Left lung (tissue), 10 donors: ENCODE measurements around the gene NFS1. TPM values are rescaled to one million over a fixed set of nuclear protein-coding genes. Genes with fewer than 3 reads are reported as not detected.

Experiments
- ATAC-seq: fragments of 200-7000 bp; cut with Tn5 transposase; one replicate; pipeline ENCODE4 v1.9.1; 2020; ENCODE audit warnings: moderate library complexity
- DNase-seq, 4 donors: peaks; one replicate each; pipeline ENCODE4 v3.0.0-alpha.2; 2013 to 2020
- H3K27ac ChIP-seq, 2 donors: fragments of 200-600 bp; sonication (generic) in 1 of 2; one replicate each; pipeline versions ENCODE4 v1.5.0 to v1.8.0; 2020 to 2021
- H3K27me3 ChIP-seq, 2 donors: fragments of 200-600 bp; sonication (generic) in 1 of 2; one replicate each; pipeline versions ENCODE4 v1.5.0 to v1.8.0; 2020 to 2021
- H3K36me3 ChIP-seq, 2 donors: fragments of 200-600 bp; sonication (generic) in 1 of 2; one replicate each; pipeline versions ENCODE4 v1.5.0 to v1.8.0; 2020 to 2021
- H3K4me1 ChIP-seq, 2 donors: fragments of 200-600 bp; one replicate each; pipeline ENCODE4 v1.8.0; 2021
- H3K4me3 ChIP-seq, 2 donors: fragments of 200-600 bp; sonication (generic) in 1 of 2; one replicate each; pipeline versions ENCODE4 v1.5.0 to v1.8.0; 2020 to 2021; ENCODE audit warnings: mild to moderate bottlenecking in 1 of 2
- H3K9me3 ChIP-seq, 2 donors: fragments of 200-600 bp; sonication (generic) in 1 of 2; one replicate each; pipeline versions ENCODE4 v1.5.0 to v1.8.0; 2020 to 2021
- CTCF ChIP-seq, 2 donors: fragments of 200-600 bp; sonication (generic) in 1 of 2; IDR thresholded peaks; one replicate each; pipeline versions ENCODE4 v1.5.0 to v1.8.0; 2021; ENCODE audit warnings: antibody characterized with exemption in 2 of 2
- intact Hi-C, 2 donors: fragments of 100-400 bp; cut with DNase I; formaldehyde crosslinking; loops; one replicate each; pipeline versions ENCODE4 v1.11.2 to v1.14.2; 2022
- polyA plus RNA-seq, 6 donors: library from polyadenylated mRNA; unstranded; fragments of 120-200 nt; gene quantifications; one replicate each; pipeline ENCODE4 v1.2.1, GENCODE V29; 2013; ENCODE audit not compliant: insufficient read length in 6 of 6
- total RNA-seq, 2 donors: library from RNA; stranded (reverse); fragmentation: NEBNext Ultra II Directional; extraction: Animal tissue kit (Norgen Biotek cat#: 25700); gene quantifications; one replicate each; pipeline ENCODE4 v1.2.1, GENCODE V29; 2021
- donor health status: DM: no; HTN: yes; CAD: no.
- donor health status: DM: no; HTN: no; CAD: no.

Gene NFS1
- total and polyA plus RNA-seq, 8 donors, result 18.5 to 32.5 (median 20.5) TPM

- Histone ChIP-seq H3K36me3 (peaks cover 0 to 83% of the 10 kb centered on the region in 2 donors), H3K9me3 (no peaks in the 10 kb centered on the region), H3K4me3 (no peak overlapping the region), H3K27me3 (no peaks in the 10 kb centered on the region), H3K27ac (no peak overlapping the region), H3K4me1 (peaks cover 5 to 22% of the 10 kb centered on the region in 2 donors)
- no peak for DNase-seq
- intact Hi-C loops, result no loop called here
- ATAC-seq, result no peak
- TF ChIP-seq CTCF (IDR thresholded peaks at IDR 0.05), result no peak
Observed at GRCh38 chr20:35704514-35705261, 5.5 kb upstream of the NFS1 start.

DNA sequence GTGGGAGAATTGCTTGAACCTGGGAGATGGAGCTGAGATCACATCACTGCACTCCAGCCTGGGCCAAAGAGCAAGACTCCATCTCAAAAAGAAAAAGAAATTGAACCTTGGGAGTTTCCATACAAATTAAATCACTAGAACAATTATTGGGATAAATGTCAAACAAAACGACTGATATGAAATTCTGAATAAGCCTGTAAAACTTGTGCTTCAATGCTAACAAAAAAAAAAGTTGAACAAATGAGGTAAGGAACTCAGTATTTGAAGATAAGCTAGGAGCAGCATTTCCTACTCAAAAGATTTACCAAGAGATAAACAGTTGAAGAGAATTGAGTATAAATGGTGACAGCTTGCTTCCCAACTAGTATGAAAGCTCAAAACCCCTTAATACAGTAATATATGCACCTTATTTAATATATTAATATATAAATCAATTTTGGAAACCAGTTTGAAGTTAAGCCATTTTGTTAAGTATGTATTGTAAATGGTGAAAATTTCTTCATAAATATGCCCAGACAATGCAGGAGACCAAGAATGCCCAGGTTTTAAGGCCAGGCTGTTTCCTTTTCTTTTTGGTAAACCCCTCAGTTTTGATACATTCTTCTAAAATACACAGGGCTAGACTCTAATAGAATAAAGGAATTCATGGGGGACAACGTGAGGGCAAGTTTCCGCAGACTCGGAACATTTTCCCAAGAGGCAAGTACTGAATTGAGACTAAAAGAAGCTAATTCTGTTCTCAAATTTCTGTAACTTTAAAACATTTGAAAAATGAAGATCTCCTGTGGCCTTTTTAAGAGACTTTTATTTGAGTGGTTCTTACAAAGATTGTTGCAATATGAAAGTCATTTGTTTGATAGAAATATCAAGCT lies 3.9 kb upstream of the NFS1 start:
- intact Hi-C loops, result no loop called here
- Histone ChIP-seq H3K27ac (no peak overlapping the region), H3K36me3 (peaks cover 0 to 67% of the 10 kb centered on the region in 2 donors), H3K4me3 (no peak overlapping the region), H3K27me3 (no peaks in the 10 kb centered on the region), H3K9me3 (no peaks in the 10 kb centered on the region), H3K4me1 (peaks cover 8 to 25% of the 10 kb centered on the region in 2 donors)
- no peak for ATAC-seq
- no peak for TF ChIP-seq CTCF (IDR thresholded peaks at IDR 0.05)
- no peak for DNase-seq

DNA sequence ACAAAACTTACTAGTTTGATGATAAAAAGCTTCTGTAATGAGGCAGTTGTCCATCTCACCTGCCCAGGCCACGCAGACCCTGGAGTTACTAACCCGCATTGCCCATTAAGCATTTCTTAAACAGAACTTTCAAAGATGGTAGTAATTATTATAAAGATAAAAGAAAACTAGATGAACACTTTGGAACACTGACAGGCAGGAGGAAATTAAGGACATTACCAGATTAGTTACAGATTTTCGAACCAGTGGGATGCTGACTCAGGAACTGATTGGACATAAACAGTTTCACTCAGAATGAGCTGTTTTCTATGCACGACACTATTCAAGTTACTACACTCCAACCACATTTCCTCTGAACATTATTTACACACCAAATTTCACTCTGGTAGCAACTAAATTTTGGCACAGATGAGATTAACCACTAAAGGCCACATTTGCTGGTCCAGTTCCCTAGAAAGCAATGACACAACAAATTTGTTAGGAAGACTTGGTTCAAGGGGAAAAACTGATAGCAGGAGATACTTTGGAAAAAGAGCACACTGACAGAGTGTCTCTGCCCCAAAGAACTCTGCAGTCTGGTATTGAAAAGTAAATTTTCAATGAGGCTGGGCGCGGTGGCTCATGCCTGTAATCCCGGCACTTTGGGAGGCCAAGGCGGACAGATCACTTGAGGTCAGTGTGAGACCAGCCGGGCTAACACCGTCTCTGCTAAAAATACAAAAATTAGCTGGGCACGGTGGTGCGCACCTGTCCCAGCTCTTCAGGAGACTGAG lies 3.1 kb upstream of the NFS1 start:
- peaks cover 0 to 59% of the 10 kb centered on the region in 2 donors for H3K36me3 ChIP-seq
- intact Hi-C loops, result no loop called here
- H3K4me3 ChIP-seq, result no peak overlapping the region

GRCh38 chr20:35700625-35701148 lies 1.5 kb upstream of the NFS1 start:
- TF ChIP-seq CTCF (IDR thresholded peaks at IDR 0.05), result no peak
- intact Hi-C loops, result no loop called here

More for the DNA sequence above, 3.1 kb upstream of the NFS1 start:
- Histone ChIP-seq H3K27me3 (no peaks in the 10 kb centered on the region), H3K27ac (no peak overlapping the region), H3K9me3 (no peaks in the 10 kb centered on the region), H3K4me1 (peaks cover 10 to 32% of the 10 kb centered on the region in 2 donors)
- DNase-seq, result no peak
- no peak for TF ChIP-seq CTCF (IDR thresholded peaks at IDR 0.05)
- no peak for ATAC-seq

More at GRCh38 chr20:35700625-35701148, 1.5 kb upstream of the NFS1 start:
- no peaks in the 10 kb centered on the region for H3K9me3 ChIP-seq
- peaks cover 10 to 32% of the 10 kb centered on the region in 2 donors for H3K4me1 ChIP-seq
- H3K36me3 ChIP-seq, result peaks cover 0 to 43% of the 10 kb centered on the region in 2 donors
- DNase-seq (no peak), ATAC-seq (no peak)
- H3K27me3 ChIP-seq, result no peaks in the 10 kb centered on the region
- peak overlapping the region in 1 of 2 donors; percentile 85 for H3K4me3 ChIP-seq
- peak overlapping the region in 1 of 2 donors; percentile 92 for H3K27ac ChIP-seq
